IMR-90 (cell line): ENCODE data around the gene IFT43.

Source experiments
- BHLHE40 ChIP-seq: fragments of 150-350 bp; IDR thresholded peaks from 2 replicates; pipeline ENCODE4 v1.6.1; 2016; ENCODE audit warnings: mild to moderate bottlenecking, low read depth, low read length
- CEBPB ChIP-seq: IDR thresholded peaks from 2 replicates; pipeline ENCODE4 v1.6.1; 2012; ENCODE audit warnings: low read depth, low read length, improper control_type of control experiment
- CTCF ChIP-seq: conservative IDR thresholded peaks from 2 replicates; pipeline ENCODE4 v1.5.1; 2012; ENCODE audit warnings: mild to moderate bottlenecking, low read depth, low read length, improper control_type of control experiment
- FOS ChIP-seq: fragments of 150-350 bp; IDR thresholded peaks from 2 replicates; pipeline ENCODE4 v1.6.1; 2016; ENCODE audit warnings: low read depth, low read length
- MAFK ChIP-seq: IDR thresholded peaks from 2 replicates; pipeline ENCODE4 v1.6.1; 2012; ENCODE audit warnings: low read depth, low read length, improper control_type of control experiment
- MXI1 ChIP-seq: IDR thresholded peaks from 2 replicates; pipeline ENCODE4 v1.6.1; 2012; ENCODE audit warnings: low read depth, mild to moderate bottlenecking, low read length, moderate library complexity, borderline replicate concordance
- NFE2L2 ChIP-seq: fragments of 150-350 bp; IDR thresholded peaks from 2 replicates; pipeline ENCODE4 v1.6.1; 2016; ENCODE audit warnings: low read depth, mild to moderate bottlenecking, low read length
- POLR2A ChIP-seq: IDR thresholded peaks from 2 replicates; pipeline ENCODE4 v1.6.1; 2012; ENCODE audit warnings: mild to moderate bottlenecking, low read depth, low read length
- RAD21 ChIP-seq: IDR thresholded peaks from 2 replicates; pipeline ENCODE4 v1.6.1; 2012; ENCODE audit warnings: low read length, improper control_type of control experiment
- RCOR1 ChIP-seq: IDR thresholded peaks from 2 replicates; pipeline ENCODE4 v1.6.1; 2012; ENCODE audit warnings: mild to moderate bottlenecking, low read length, improper control_type of control experiment; ENCODE audit not compliant: insufficient replicate concordance
- RFX5 ChIP-seq: IDR thresholded peaks from 2 replicates; pipeline ENCODE4 v1.8.0; 2012; ENCODE audit warnings: low read depth, mild to moderate bottlenecking, low read length, moderate library complexity
- SMC3 ChIP-seq: fragments of 150-350 bp; IDR thresholded peaks from 2 replicates; pipeline ENCODE4 v1.6.1; 2016; ENCODE audit warnings: low read depth, mild to moderate bottlenecking, antibody characterized with exemption, low read length, moderate library complexity
- USF2 ChIP-seq: fragments of 150-350 bp; IDR thresholded peaks from 2 replicates; pipeline ENCODE4 v1.6.1; 2017; ENCODE audit warnings: mild to moderate bottlenecking, antibody characterized with exemption, low read length, low read depth
- TF ChIP-seq, protein P1 (sequence below): fragments of 150-350 bp; IDR thresholded peaks from 2 replicates; pipeline ENCODE4 v1.6.1; 2016; ENCODE audit warnings: low read depth, mild to moderate bottlenecking, low read length, moderate library complexity, borderline replicate concordance

DNA sequence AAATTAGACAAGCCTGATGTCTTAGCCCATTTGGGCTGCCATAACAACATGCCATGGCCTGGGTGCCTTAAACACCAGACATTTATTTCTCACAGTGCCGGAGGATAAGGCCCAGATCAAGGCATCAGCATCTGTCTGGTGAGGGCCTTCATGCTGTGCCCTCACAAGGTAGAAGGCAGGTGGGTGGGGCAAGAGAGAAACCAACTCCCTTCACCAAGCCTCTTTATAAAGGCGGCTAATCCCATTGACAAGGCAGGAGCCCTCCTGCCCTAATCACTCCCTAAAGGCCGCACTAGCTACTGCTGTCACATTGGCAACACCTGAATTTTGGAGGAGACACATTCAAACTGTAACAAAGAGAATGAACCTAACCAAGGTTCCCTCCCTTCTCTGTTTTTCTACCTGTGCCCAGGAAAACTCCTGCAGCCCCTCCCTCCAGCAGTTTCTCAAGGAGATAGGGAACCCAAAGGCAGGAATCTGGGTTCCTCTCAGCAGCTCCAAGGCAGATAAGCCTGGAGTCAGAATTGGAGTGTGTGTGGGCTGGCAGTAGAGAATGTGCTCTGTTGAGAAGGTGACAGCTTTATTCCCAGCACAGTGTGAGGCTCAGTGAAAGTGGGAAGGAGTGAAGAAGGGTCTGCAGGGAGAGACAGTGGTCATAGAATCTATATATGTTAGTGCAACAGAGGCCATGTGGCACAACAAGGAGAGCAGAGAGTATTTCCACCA is 144.5 kb downstream of the IFT43 start:
- no peak for TF ChIP-seq CTCF
- TF ChIP-seq FOS = no peak
- no peak for TF ChIP-seq MAFK
- no peak for TF ChIP-seq POLR2A
- TF ChIP-seq SMC3 = no peak
- TF ChIP-seq NFE2L2 = no peak
- no peak for TF ChIP-seq RFX5
- TF ChIP-seq, protein P1, sequence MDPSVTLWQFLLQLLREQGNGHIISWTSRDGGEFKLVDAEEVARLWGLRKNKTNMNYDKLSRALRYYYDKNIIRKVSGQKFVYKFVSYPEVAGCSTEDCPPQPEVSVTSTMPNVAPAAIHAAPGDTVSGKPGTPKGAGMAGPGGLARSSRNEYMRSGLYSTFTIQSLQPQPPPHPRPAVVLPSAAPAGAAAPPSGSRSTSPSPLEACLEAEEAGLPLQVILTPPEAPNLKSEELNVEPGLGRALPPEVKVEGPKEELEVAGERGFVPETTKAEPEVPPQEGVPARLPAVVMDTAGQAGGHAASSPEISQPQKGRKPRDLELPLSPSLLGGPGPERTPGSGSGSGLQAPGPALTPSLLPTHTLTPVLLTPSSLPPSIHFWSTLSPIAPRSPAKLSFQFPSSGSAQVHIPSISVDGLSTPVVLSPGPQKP = no peak
- TF ChIP-seq MXI1 = no peak
- TF ChIP-seq RAD21 = no peak
- TF ChIP-seq USF2 = no peak
- TF ChIP-seq RCOR1 = no peak
- no peak for TF ChIP-seq BHLHE40
- TF ChIP-seq CEBPB = no peak
